ENCODE measurements around the gene MAN1B1. TPM values are rescaled to one million over a fixed set of nuclear protein-coding genes. Genes with fewer than 3 reads are reported as not detected.

MAN1B1 gene
- total RNA-seq, 2 donors from 2014 or later, result 67.4 to 107 TPM

DNA sequence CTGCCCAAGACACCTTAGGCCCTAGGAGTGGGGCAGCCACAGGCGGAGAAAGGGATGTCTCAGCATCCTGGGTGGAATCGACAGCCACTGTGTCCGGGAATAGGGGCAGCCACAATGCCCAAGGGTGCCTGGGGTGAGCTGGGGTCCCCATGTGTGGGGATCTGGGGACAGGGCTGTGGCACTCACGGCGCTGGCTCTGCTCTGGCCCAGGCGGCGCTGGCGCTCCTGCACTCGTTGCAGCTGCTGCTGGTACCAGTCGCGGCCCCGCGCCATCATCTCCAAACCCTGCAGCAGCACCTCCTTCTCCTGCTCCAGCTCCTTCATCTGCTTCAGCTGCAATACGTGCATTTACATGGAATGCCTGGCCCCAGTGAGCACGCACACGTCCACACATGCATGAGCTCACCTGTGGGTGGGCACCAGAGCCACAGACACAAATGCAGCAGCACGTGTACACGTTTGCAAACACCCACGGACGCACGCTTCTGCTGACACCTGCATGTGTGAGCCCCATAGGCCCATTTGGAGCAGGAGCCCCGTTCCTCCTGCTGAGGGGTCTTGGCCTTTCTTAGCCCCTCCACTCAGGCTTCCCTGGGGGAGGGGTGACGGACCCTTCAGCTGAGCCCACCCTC lies 21.3 kb upstream of the MAN1B1 start:
- TF ChIP-seq POLR2A (IDR thresholded peaks at IDR 0.05) (no peak), POLR2AphosphoS5 (IDR thresholded peaks at IDR 0.05) (no peak)
- TF ChIP-seq, protein P1, sequence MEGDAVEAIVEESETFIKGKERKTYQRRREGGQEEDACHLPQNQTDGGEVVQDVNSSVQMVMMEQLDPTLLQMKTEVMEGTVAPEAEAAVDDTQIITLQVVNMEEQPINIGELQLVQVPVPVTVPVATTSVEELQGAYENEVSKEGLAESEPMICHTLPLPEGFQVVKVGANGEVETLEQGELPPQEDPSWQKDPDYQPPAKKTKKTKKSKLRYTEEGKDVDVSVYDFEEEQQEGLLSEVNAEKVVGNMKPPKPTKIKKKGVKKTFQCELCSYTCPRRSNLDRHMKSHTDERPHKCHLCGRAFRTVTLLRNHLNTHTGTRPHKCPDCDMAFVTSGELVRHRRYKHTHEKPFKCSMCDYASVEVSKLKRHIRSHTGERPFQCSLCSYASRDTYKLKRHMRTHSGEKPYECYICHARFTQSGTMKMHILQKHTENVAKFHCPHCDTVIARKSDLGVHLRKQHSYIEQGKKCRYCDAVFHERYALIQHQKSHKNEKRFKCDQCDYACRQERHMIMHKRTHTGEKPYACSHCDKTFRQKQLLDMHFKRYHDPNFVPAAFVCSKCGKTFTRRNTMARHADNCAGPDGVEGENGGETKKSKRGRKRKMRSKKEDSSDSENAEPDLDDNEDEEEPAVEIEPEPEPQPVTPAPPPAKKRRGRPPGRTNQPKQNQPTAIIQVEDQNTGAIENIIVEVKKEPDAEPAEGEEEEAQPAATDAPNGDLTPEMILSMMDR (IDR thresholded peaks at IDR 0.05), result no peak
- Histone ChIP-seq H3K36me3 (no peaks in the 10 kb centered on the region), H3K27ac (no peak overlapping the region), H3K9me3 (no peaks in the 10 kb centered on the region), H3K27me3 (replicated peaks; ENCODE audit: insufficient read depth) (no peaks in the 10 kb centered on the region), H3K4me3 (no peak overlapping the region), H3K4me1 (replicated peaks) (peaks cover 3% of the 10 kb centered on the region)
- intact Hi-C loops (cut with DNase I), result loop anchor here (10.0 kb wide), 1 partner anchor 281 kb away; no protein-coding TSS in a partner anchor
- no peak for DNase-seq (ENCODE audit: low spot score)
- 94% methylated on average over 23 of the region's 23 CpGs for WGBS

DNA sequence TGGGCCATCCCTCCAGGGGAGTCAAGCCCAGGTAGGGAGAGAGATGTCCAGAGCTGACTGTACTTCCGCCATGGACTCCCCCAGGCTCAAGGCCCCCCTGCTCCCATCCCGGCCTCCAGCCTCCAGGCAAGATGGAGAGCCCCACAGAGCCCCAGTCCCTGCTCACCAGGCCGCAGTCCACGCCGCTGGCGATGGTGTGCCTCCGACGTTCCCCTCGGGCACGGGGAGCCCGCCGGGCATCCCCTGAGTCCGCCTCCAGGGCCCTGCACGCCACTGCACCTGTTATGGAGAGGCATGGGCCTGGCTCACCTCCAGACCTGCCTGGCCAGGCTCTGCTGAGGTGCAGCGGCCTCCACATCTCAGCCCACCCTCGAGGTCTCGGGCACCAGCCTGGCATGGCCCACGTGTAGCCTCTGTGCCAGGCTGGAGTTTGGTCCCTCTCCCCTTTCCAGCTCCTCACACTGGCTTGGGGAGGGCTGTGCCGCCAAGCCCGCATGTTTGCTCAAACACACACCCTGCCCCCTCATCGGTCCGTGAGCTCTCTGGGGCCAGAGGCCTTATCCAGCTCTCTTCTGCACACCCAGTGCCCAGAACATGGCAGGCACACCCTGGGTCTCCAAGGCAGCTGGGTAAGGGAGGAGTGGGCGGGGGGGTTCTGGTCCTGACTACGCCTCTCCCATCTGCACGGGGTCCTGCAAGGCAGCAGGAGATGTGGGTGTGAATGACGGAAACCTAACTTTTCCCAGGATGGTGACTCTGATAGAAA lies 20.5 kb upstream of the MAN1B1 start:
- Histone ChIP-seq H3K36me3 (no peaks in the 10 kb centered on the region), H3K9me3 (no peaks in the 10 kb centered on the region), H3K27ac (no peak overlapping the region), H3K4me3 (no peak overlapping the region), H3K4me1 (replicated peaks) (peaks cover 3% of the 10 kb centered on the region), H3K27me3 (replicated peaks; ENCODE audit: insufficient read depth) (no peaks in the 10 kb centered on the region)
- intact Hi-C loops (cut with DNase I), result loop anchor here (10.0 kb wide), 1 partner anchor 281 kb away; no protein-coding TSS in a partner anchor
- TF ChIP-seq POLR2A (IDR thresholded peaks at IDR 0.05) (no peak), POLR2AphosphoS5 (IDR thresholded peaks at IDR 0.05) (no peak)
- TF ChIP-seq, protein P1 (IDR thresholded peaks at IDR 0.05), result no peak
- DNase-seq (ENCODE audit: low spot score), result no peak
- 80% methylated on average over 14 of the region's 26 CpGs for WGBS

DNA sequence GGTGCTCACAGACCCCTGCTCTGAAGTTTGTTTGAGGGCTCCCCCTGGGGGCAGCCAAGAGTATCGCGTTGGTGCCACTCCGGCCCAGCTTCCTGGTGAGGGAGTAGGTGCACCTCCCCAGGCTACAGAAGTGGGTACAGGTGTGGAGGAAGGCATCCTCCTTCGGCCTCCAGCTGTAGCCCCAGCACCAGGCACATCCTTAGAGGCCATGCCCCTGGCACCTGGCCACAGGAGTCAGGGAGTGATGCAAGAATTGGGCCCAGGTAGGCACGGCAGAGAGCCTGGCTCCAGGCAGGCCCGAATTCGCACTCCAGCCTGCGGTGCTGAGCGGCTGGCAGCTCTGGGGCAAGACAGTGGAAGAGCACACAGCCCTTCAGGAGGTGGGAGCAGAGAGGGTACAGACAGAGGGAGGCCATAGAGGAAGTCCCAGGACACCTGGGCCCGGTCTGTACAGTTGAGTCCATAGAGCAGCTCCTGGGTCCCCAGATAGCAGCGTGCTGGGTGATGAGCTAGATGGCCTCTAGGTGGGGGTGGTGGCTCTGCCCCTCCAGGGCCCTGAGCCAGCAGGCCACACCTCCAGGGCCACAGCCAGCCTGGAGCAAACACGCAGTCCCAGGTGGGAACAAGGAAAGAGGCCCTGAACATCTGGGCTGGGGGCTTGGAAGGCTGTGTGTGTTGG lies 18.8 kb upstream of the MAN1B1 start:
- TF ChIP-seq POLR2AphosphoS5 (IDR thresholded peaks at IDR 0.05), result peak; percentile 68
- no peak for TF ChIP-seq POLR2A (IDR thresholded peaks at IDR 0.05)
- TF ChIP-seq, protein P1 (IDR thresholded peaks at IDR 0.05), result peak; percentile 48 to 94 (median 84)
- H3K36me3 ChIP-seq, result no peaks in the 10 kb centered on the region
- WGBS, result 50% methylated on average over 12 of the region's 12 CpGs
- H3K27ac ChIP-seq, result peak overlapping the region in 1 of 2 donors; percentile 34
- DNase-seq (ENCODE audit: low spot score), result peak; percentile 78
- no peaks in the 10 kb centered on the region for H3K9me3 ChIP-seq
- H3K27me3 ChIP-seq (replicated peaks; ENCODE audit: insufficient read depth), result no peaks in the 10 kb centered on the region
- H3K4me1 ChIP-seq (replicated peaks), result peaks cover 3% of the 10 kb centered on the region
- H3K4me3 ChIP-seq, result no peak overlapping the region
- intact Hi-C loops (cut with DNase I), result loop anchor here (10.0 kb wide), 1 partner anchor 283 kb away; no protein-coding TSS in a partner anchor

DNA sequence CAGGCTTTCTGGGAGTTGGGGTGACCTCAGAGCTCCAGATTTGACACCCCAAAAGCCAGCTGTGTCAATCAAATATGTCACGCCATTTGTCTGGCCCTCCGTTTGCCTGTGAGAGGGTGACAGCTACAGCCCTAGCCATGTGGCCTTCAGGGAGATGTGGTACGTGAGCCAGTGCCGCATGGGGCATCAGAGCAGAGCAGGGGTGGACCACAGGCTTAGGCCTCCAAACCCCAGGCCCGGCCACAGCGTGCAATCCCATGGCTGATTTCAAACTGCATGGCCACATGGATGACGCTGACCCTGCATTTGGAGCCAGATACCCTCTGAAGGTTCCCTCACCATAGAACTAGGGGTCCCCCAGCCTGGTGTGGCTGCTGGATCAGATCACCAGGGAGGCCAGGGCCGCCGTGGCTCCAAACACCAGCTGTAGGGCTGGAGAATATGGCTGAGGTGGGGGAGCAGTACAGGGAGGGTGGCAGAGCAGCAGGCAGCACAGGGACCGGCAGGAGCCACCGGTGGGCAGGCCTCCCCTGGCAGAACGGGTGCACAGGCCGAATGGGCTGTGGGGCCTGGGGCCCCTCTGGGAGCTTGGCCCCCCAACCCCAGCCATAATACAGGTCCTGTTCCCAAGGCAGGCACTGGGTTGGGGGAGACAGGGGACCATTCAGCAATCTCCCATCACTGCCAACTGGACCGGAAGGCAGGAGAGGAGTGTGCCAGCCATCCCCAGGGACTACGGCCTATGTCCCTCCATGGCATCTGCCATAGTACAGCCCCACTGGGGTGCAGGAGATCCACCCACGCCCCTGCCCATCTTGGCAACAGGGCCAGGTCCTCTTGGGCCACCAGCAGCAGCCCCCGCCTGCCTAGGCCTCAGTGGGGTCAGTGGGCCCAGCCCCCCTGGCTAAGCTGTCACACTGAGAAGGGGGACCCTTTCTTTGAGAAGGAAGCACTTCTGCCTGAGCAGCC lies 18.0 kb upstream of the MAN1B1 start:
- Histone ChIP-seq H3K36me3 (no peaks in the 10 kb centered on the region), H3K27ac (peak overlapping the region in 1 of 2 donors; percentile 34), H3K4me3 (no peak overlapping the region), H3K4me1 (replicated peaks) (peaks cover 3% of the 10 kb centered on the region), H3K27me3 (replicated peaks; ENCODE audit: insufficient read depth) (no peaks in the 10 kb centered on the region), H3K9me3 (no peaks in the 10 kb centered on the region)
- intact Hi-C loops (cut with DNase I), result loop anchor here (10.0 kb wide), 1 partner anchor 284 kb away; no protein-coding TSS in a partner anchor
- TF ChIP-seq, protein P1 (IDR thresholded peaks at IDR 0.05), result no peak
- no peak for TF ChIP-seq POLR2AphosphoS5 (IDR thresholded peaks at IDR 0.05)
- TF ChIP-seq POLR2A (IDR thresholded peaks at IDR 0.05), result no peak
- DNase-seq (ENCODE audit: low spot score), result no peak
- 92% methylated on average over 17 of the region's 17 CpGs for WGBS

Data from prostate gland (tissue), 2 donors.